ENCODE measurements around the gene SH3D21.

SH3D21 gene

GRCh38 chr1:36307601-36308330, 1.6 kb downstream of the SH3D21 start:
- TF ChIP-seq ZFX (IDR thresholded peaks at IDR 0.05; ENCODE audit: borderline replicate concordance) (no peak), CTCF (IDR thresholded peaks at IDR 0.05) (no peak)
- no peak overlapping the region for H3K27ac ChIP-seq

- TF ChIP-seq CTCF (IDR thresholded peaks at IDR 0.05): no peak
- no peak for TF ChIP-seq ZFX (IDR thresholded peaks at IDR 0.05; ENCODE audit: borderline replicate concordance)
- no peak overlapping the region for H3K27ac ChIP-seq
Measured at GRCh38 chr1:36309397-36309796, 3.2 kb downstream of the SH3D21 start.

GRCh38 chr1:36320291-36320761, 14.2 kb downstream of the SH3D21 start:
- TF ChIP-seq ZFX (IDR thresholded peaks at IDR 0.05; ENCODE audit: borderline replicate concordance) (no peak), CTCF (IDR thresholded peaks at IDR 0.05) (no peak)
- H3K27ac ChIP-seq: peak overlapping the region; percentile 82

- H3K27ac ChIP-seq: peak overlapping the region; percentile 82
- no peak for TF ChIP-seq CTCF (IDR thresholded peaks at IDR 0.05)
- no peak for TF ChIP-seq ZFX (IDR thresholded peaks at IDR 0.05; ENCODE audit: borderline replicate concordance)
Measured at GRCh38 chr1:36320767-36321118, 14.6 kb downstream of the SH3D21 start.

- peak overlapping the region; percentile 82 for H3K27ac ChIP-seq
- TF ChIP-seq ZFX (IDR thresholded peaks at IDR 0.05; ENCODE audit: borderline replicate concordance): no peak
- TF ChIP-seq CTCF (IDR thresholded peaks at IDR 0.05): no peak
Measured at GRCh38 chr1:36321119-36321951, 15.2 kb downstream of the SH3D21 start.

- TF ChIP-seq CTCF (IDR thresholded peaks at IDR 0.05) (no peak), ZFX (IDR thresholded peaks at IDR 0.05; ENCODE audit: borderline replicate concordance) (no peak)
Measured at GRCh38 chr1:36322041-36322785, 16.0 kb downstream of the SH3D21 start.

More at GRCh38 chr1:36322041-36322785, 16.0 kb downstream of the SH3D21 start:
- peak overlapping the region; percentile 82 for H3K27ac ChIP-seq

Measured in 22Rv1 (cell line).